HEK293 (cell line): ENCODE results near the gene TMEM135.
A peak's percentile ranks its signal among the peaks of the same experiment; 100 is the strongest.

Experiments used
- CTCF ChIA-PET: fragments of 350-600 bp; formaldehyde crosslinking; extraction: SDS; loops from one replicate; lab custom pipeline; 2021; ENCODE audit warnings: antibody characterized with exemption; lab: Yijun Ruan, JAX
- POLR2A ChIA-PET: fragments of 300-600 bp; formaldehyde crosslinking; extraction: SDS; loops from one replicate; lab custom pipeline; 2020; ENCODE audit warnings: antibody characterized with exemption, inconsistent platforms; lab: Yijun Ruan, JAX
- H3K27ac ChIP-seq: fragments of 200-500 bp; sonication (Bioruptor generic); 2 replicates; pipeline ENCODE4 v1.5.1; 2014; ENCODE audit warnings: low read depth, low read length, control low read depth, inconsistent platforms; ENCODE audit errors: extremely low read depth
- H3K36me3 ChIP-seq, 2 experiments: fragments of 200-500 bp in 1 of 2; sonication (Bioruptor generic) in 1 of 2; 1 replicate in 1 of 2; 2 replicates in 1 of 2; pipeline ENCODE4 v1.5.1; 2014 to 2017; ENCODE audit warnings: inconsistent platforms in 2 of 2, low read length in 2 of 2; ENCODE audit not compliant: control insufficient read depth in 2 of 2, insufficient read depth in 1 of 2
- H3K4me1 ChIP-seq: fragments of 200-500 bp; sonication (Bioruptor generic); 2 replicates; pipeline ENCODE4 v1.5.1; 2014; ENCODE audit warnings: mild to moderate bottlenecking, low read length, inconsistent platforms; ENCODE audit not compliant: control insufficient read depth, insufficient read depth
- H3K4me3 ChIP-seq: 2 replicates; pipeline ENCODE4 v1.5.1; 2011; ENCODE audit warnings: low read depth, mild to moderate bottlenecking, control low read depth, low read length, moderate library complexity
- H3K9me3 ChIP-seq: fragments of 200-500 bp; sonication (Bioruptor generic); 2 replicates; pipeline ENCODE4 v1.5.1; 2014; ENCODE audit warnings: low read depth, low read length, inconsistent platforms; ENCODE audit not compliant: control insufficient read depth, insufficient read depth
- ELK4 ChIP-seq: IDR thresholded peaks from 2 replicates; pipeline ENCODE4 v1.6.1; 2011; ENCODE audit warnings: mild to moderate bottlenecking, low read depth, low read length, borderline replicate concordance
- GLIS1 ChIP-seq: fragments of 450-650 bp; formaldehyde crosslinking; IDR thresholded peaks from 2 replicates; pipeline ENCODE4 v1.5.1; 2016; ENCODE audit warnings: missing biosample characterization, missing genetic modification characterization
- HOXA7 ChIP-seq: sonication (generic); formaldehyde crosslinking; IDR thresholded peaks from 2 replicates; pipeline ENCODE4 v1.8.1; 2022; ENCODE audit warnings: missing genetic modification reagents, borderline replicate concordance
- REST ChIP-seq: fragments of 450-650 bp; formaldehyde crosslinking; IDR thresholded peaks from 2 replicates; pipeline ENCODE4 v1.5.1; 2016; ENCODE audit warnings: missing biosample characterization, missing genetic modification characterization
- SCRT1 ChIP-seq: fragments of 450-650 bp; formaldehyde crosslinking; IDR thresholded peaks from 2 replicates; pipeline ENCODE4 v1.5.1; 2016; ENCODE audit warnings: missing biosample characterization, missing genetic modification characterization, borderline replicate concordance
- TCF7L2 ChIP-seq: IDR thresholded peaks from 2 replicates; pipeline ENCODE4 v1.6.1; 2011; ENCODE audit warnings: low read depth, mild to moderate bottlenecking, inconsistent platforms, low read length, moderate library complexity, borderline replicate concordance
- TRIM28 ChIP-seq: IDR thresholded peaks from 2 replicates; pipeline ENCODE4 v1.6.1; 2011; ENCODE audit warnings: low read length, control low read depth, borderline replicate concordance
- WT1 ChIP-seq: fragments of 450-650 bp; formaldehyde crosslinking; IDR thresholded peaks from 2 replicates; pipeline ENCODE4 v1.5.1; 2016; ENCODE audit warnings: missing biosample characterization, missing genetic modification characterization
- ZBTB17 ChIP-seq: fragments of 450-650 bp; formaldehyde crosslinking; IDR thresholded peaks from 2 replicates; pipeline ENCODE4 v1.5.1; 2016; ENCODE audit warnings: missing biosample characterization, missing genetic modification characterization
- ZIC2 ChIP-seq: fragments of 450-650 bp; formaldehyde crosslinking; IDR thresholded peaks from 2 replicates; pipeline ENCODE4 v1.5.1; 2016; ENCODE audit warnings: missing biosample characterization, missing genetic modification characterization
- ZNF114 ChIP-seq: fragments of 450-650 bp; formaldehyde crosslinking; IDR thresholded peaks from 2 replicates; pipeline ENCODE4 v1.5.0; 2017; ENCODE audit warnings: missing biosample characterization, missing genetic modification characterization
- ZNF121 ChIP-seq: fragments of 450-650 bp; formaldehyde crosslinking; IDR thresholded peaks from 2 replicates; pipeline ENCODE4 v1.5.1; 2016; ENCODE audit warnings: missing biosample characterization, missing genetic modification characterization
- ZNF157 ChIP-seq: fragments of 450-650 bp; formaldehyde crosslinking; IDR thresholded peaks from 2 replicates; pipeline ENCODE4 v1.5.1; 2016; ENCODE audit warnings: missing biosample characterization, missing genetic modification characterization
- ZNF2 ChIP-seq: fragments of 450-650 bp; formaldehyde crosslinking; IDR thresholded peaks from 2 replicates; pipeline ENCODE4 v1.5.1; 2016; ENCODE audit warnings: missing biosample characterization, missing genetic modification characterization
- ZNF488 ChIP-seq: fragments of 450-650 bp; formaldehyde crosslinking; IDR thresholded peaks from 2 replicates; pipeline ENCODE4 v1.5.1; 2016; ENCODE audit warnings: missing biosample characterization, missing genetic modification characterization
- ZNF521 ChIP-seq: fragments of 450-650 bp; formaldehyde crosslinking; IDR thresholded peaks from 2 replicates; pipeline ENCODE4 v1.5.1; 2017; ENCODE audit warnings: missing biosample characterization, mild to moderate bottlenecking, missing genetic modification characterization
- ZNF544 ChIP-seq: fragments of 450-650 bp; formaldehyde crosslinking; IDR thresholded peaks from 2 replicates; pipeline ENCODE4 v1.5.0; 2017; ENCODE audit warnings: missing biosample characterization, missing genetic modification characterization
- ZNF623 ChIP-seq: fragments of 450-650 bp; formaldehyde crosslinking; IDR thresholded peaks from 2 replicates; pipeline ENCODE4 v1.5.1; 2016; ENCODE audit warnings: missing biosample characterization, missing genetic modification characterization
- ZNF626 ChIP-seq: fragments of 450-650 bp; sonication (Bioruptor Pico); formaldehyde crosslinking; IDR thresholded peaks from 2 replicates; pipeline ENCODE4 v1.5.1; 2018; ENCODE audit warnings: missing biosample characterization, missing genetic modification characterization, inconsistent platforms
- ZNF639 ChIP-seq: fragments of 450-650 bp; formaldehyde crosslinking; IDR thresholded peaks from 2 replicates; pipeline ENCODE4 v1.5.1; 2016; ENCODE audit warnings: missing biosample characterization, missing genetic modification characterization
- ZNF692 ChIP-seq: fragments of 450-650 bp; formaldehyde crosslinking; IDR thresholded peaks from 2 replicates; pipeline ENCODE4 v1.5.1; 2016; ENCODE audit warnings: missing biosample characterization, missing genetic modification characterization

TMEM135 gene

GRCh38 chr11:86999388-86999787 is 38.3 kb upstream of the TMEM135 start:
- POLR2A ChIA-PET = interaction anchor here (1.4 kb wide), 1 partner anchor 44 kb away, joined by 10 read pairs; the partner anchor contains the start of gene FZD4
- CTCF ChIA-PET = interaction anchor here (1.4 kb wide), 1 partner anchor 292 kb away, joined by 6 read pairs; no protein-coding TSS in a partner anchor
- no peaks in the 10 kb centered on the region for H3K36me3 ChIP-seq
- H3K4me1 ChIP-seq = no peaks in the 10 kb centered on the region
- H3K27ac ChIP-seq = no peak overlapping the region
- H3K4me3 ChIP-seq = no peak overlapping the region
- TF ChIP-seq ZBTB17 (tag by site-specific recombination) = no peak
- TF ChIP-seq ZNF114 = no peak
- no peaks in the 10 kb centered on the region for H3K9me3 ChIP-seq

- no peaks in the 10 kb centered on the region for H3K9me3 ChIP-seq
- H3K36me3 ChIP-seq = no peaks in the 10 kb centered on the region
- H3K4me1 ChIP-seq = no peaks in the 10 kb centered on the region
- no peak overlapping the region for H3K4me3 ChIP-seq
- CTCF ChIA-PET = interaction anchor here (1.4 kb wide), 1 partner anchor 291 kb away, joined by 6 read pairs; no protein-coding TSS in a partner anchor
- H3K27ac ChIP-seq = no peak overlapping the region
- TF ChIP-seq TCF7L2 (peak; percentile 69; the same call in 1 of the 2 replicates), ZNF157 (tag by site-specific recombination) (no peak), TRIM28 (peak; percentile 86), REST (tag by site-specific recombination) (no peak), ZIC2 (tag by site-specific recombination) (peak; percentile 24; the same call in 1 of the 2 replicates)
- POLR2A ChIA-PET = interaction anchor here (1.4 kb wide), 1 partner anchor 45 kb away, joined by 10 read pairs; the partner anchor contains the start of gene FZD4
These were observed 37.6 kb upstream of the TMEM135 start for GRCh38 chr11:86999859-87000753.

- CTCF ChIA-PET = no interaction called here
These were observed 34.8 kb upstream of the TMEM135 start for GRCh38 chr11:87002918-87003317.

More at GRCh38 chr11:87002918-87003317, 34.8 kb upstream of the TMEM135 start:
- no peaks in the 10 kb centered on the region for H3K36me3 ChIP-seq
- no peak overlapping the region for H3K4me3 ChIP-seq
- H3K27ac ChIP-seq = no peak overlapping the region
- POLR2A ChIA-PET = no interaction called here
- no peaks in the 10 kb centered on the region for H3K9me3 ChIP-seq
- TF ChIP-seq ZNF544 (tag by site-specific recombination) = no peak
- no peak for TF ChIP-seq ZNF2
- TF ChIP-seq GLIS1 (tag by site-specific recombination) = no peak
- no peak for TF ChIP-seq ZNF121 (tag by site-specific recombination)
- no peak for TF ChIP-seq ZNF692 (tag by site-specific recombination)
- no peak for TF ChIP-seq ZNF623 (tag by site-specific recombination)
- TF ChIP-seq WT1 (tag by site-specific recombination) = no peak
- TF ChIP-seq ZNF626 (tag by site-specific recombination) = no peak
- TF ChIP-seq ZNF488 (tag by site-specific recombination) = no peak
- no peak for TF ChIP-seq SCRT1 (tag by site-specific recombination)
- no peak for TF ChIP-seq ELK4
- no peak for TF ChIP-seq HOXA7
- TF ChIP-seq ZNF521 (tag by site-specific recombination) = no peak
- no peak for TF ChIP-seq ZNF639 (tag by site-specific recombination)
- no peaks in the 10 kb centered on the region for H3K4me1 ChIP-seq
